GM12878 (cell line): ENCODE results near the gene ARMH1. TPM values are rescaled to one million over a fixed set of nuclear protein-coding genes. Genes with fewer than 3 reads are reported as not detected.

Experiments used
- ATAC-seq: fragments of 200-7000 bp; cut with Tn5 transposase; 3 replicates; pipeline ENCODE4 v1.9.1; 2020; ENCODE audit warnings: mild to moderate bottlenecking, moderate library complexity
- BruUV-seq: library from RNA; stranded (reverse); fragments of 400-500 nt; replicated peaks from 2 replicates; lab custom pipeline; 2021; lab: Mats Ljungman, UMichigan
- CTCF ChIA-PET: fragments of 300-600 bp; sonication (Branson Sonifier 250); formaldehyde crosslinking; extraction: SDS; loops from one replicate; lab custom pipeline; 2021; ENCODE audit warnings: inconsistent platforms; lab: Yijun Ruan, JAX
- POLR2A ChIA-PET: fragments of 350-600 bp; formaldehyde crosslinking; extraction: SDS; loops from one replicate; lab custom pipeline; 2021; ENCODE audit warnings: inconsistent platforms; lab: Charles Lee
- RAD21 ChIA-PET: fragments of 300-600 bp; sonication (Branson Sonifier 250); formaldehyde crosslinking; loops from one replicate; lab custom pipeline; 2023; ENCODE audit warnings: antibody characterized with exemption; ENCODE audit not compliant: unreplicated experiment; lab: Charles Lee
- SMC1A ChIA-PET: fragments of 300-600 bp; sonication (Branson Sonifier 250); formaldehyde crosslinking; loops from one replicate; lab custom pipeline; 2023; ENCODE audit not compliant: unreplicated experiment, uncharacterized antibody; lab: Charles Lee
- DNase-seq: peaks from one replicate; pipeline ENCODE4 v3.0.0-alpha.2; 2011; ENCODE audit warnings: low read depth, low spot score
- FAIRE-seq: peaks from 3 replicates; lab custom pipeline; 2011; peaks lifted over from hg19 to GRCh38; lab: Jason Lieb, UNC
- H2AFZ ChIP-seq: 2 replicates; pipeline ENCODE4 v1.6.0; 2011; ENCODE audit warnings: low read depth, low read length, control low read depth; ENCODE audit not compliant: control insufficient read depth
- H3K27ac ChIP-seq: 2 replicates; pipeline ENCODE4 v1.5.1; 2011; ENCODE audit warnings: control low read depth; ENCODE audit not compliant: control insufficient read depth, insufficient read depth
- H3K27me3 ChIP-seq, 2 experiments: replicated peaks in 1 of 2; 2 replicates each; pipeline versions ENCODE4 v1.6.0 to v1.6.1; 2011; ENCODE audit warnings: low read length in 1 of 2; ENCODE audit not compliant: control insufficient read depth in 2 of 2, insufficient read depth in 2 of 2
- H3K36me3 ChIP-seq, 2 experiments: 2 replicates each; pipeline ENCODE4 v1.5.1; 2011; ENCODE audit warnings: low read length in 1 of 2; ENCODE audit not compliant: control insufficient read depth in 2 of 2, insufficient read depth in 2 of 2
- H3K4me1 ChIP-seq: 2 replicates; pipeline ENCODE4 v1.6.1; 2011; ENCODE audit warnings: mild to moderate bottlenecking, low read length, moderate library complexity, mixed read lengths; ENCODE audit not compliant: control insufficient read depth, insufficient read depth
- H3K4me2 ChIP-seq: 2 replicates; pipeline ENCODE4 v1.6.0; 2011; ENCODE audit warnings: control low read depth; ENCODE audit not compliant: control insufficient read depth, insufficient read depth
- H3K4me3 ChIP-seq: fragments of 200-600 bp; sonication (generic); 2 replicates; pipeline ENCODE4 v1.5.1; 2016
- H3K79me2 ChIP-seq: 2 replicates; pipeline ENCODE4 v1.6.0; 2011; ENCODE audit warnings: low read length; ENCODE audit not compliant: control insufficient read depth, insufficient read depth
- H3K9ac ChIP-seq: 2 replicates; pipeline ENCODE4 v1.8.0; 2011; ENCODE audit warnings: low read length, control low read depth, mixed read lengths; ENCODE audit not compliant: control insufficient read depth, insufficient read depth
- H3K9me3 ChIP-seq: replicated peaks from 3 replicates; pipeline ENCODE4 v1.5.1; 2011; ENCODE audit warnings: mild to moderate bottlenecking, low read length; ENCODE audit not compliant: control insufficient read depth, insufficient read depth
- H4K20me1 ChIP-seq: 2 replicates; pipeline ENCODE4 v1.6.0; 2011; ENCODE audit not compliant: control insufficient read depth, insufficient read depth
- BHLHE40 ChIP-seq, 2 experiments: fragments of 450-650 bp in 1 of 2; IDR thresholded peaks; 2 replicates each; pipeline ENCODE4 v1.6.1; 2011 to 2017; ENCODE audit warnings: low read depth in 2 of 2, borderline replicate concordance in 1 of 2, improper control_type of control experiment in 1 of 2, low read length in 1 of 2, mild to moderate bottlenecking in 1 of 2
- E4F1 ChIP-seq: fragments of 450-650 bp; IDR thresholded peaks from 2 replicates; pipeline ENCODE4 v1.6.1; 2018; ENCODE audit warnings: borderline replicate concordance, mild to moderate bottlenecking; ENCODE audit not compliant: partially characterized antibody
- EZH2 ChIP-seq: IDR thresholded peaks from 2 replicates; pipeline ENCODE4 v1.6.1; 2012; ENCODE audit warnings: low read depth, mild to moderate bottlenecking, control low read depth, inconsistent platforms, low read length, borderline replicate concordance; ENCODE audit not compliant: control insufficient read depth
- HCFC1 ChIP-seq: fragments of 150-350 bp; IDR thresholded peaks from 2 replicates; pipeline ENCODE4 v1.6.1; 2014; ENCODE audit warnings: low read length
- MXI1 ChIP-seq: fragments of 150-350 bp; IDR thresholded peaks from 2 replicates; pipeline ENCODE4 v1.6.1; 2011; ENCODE audit warnings: low read depth, mild to moderate bottlenecking, inconsistent platforms, low read length, improper control_type of control experiment
- POU2F2 ChIP-seq: IDR thresholded peaks from 3 replicates; pipeline ENCODE4 v1.6.1; 2011; ENCODE audit warnings: low read depth, mild to moderate bottlenecking, low read length, borderline replicate concordance
- RAD51 ChIP-seq: fragments of 450-650 bp; IDR thresholded peaks from 2 replicates; pipeline ENCODE4 v1.6.1; 2016; ENCODE audit warnings: moderate library complexity, mild to moderate bottlenecking, inconsistent platforms
- RUNX3 ChIP-seq: IDR thresholded peaks from 2 replicates; pipeline ENCODE4 v1.6.1; 2012; ENCODE audit warnings: low read length, inconsistent platforms
- SMAD1 ChIP-seq: fragments of 450-650 bp; IDR thresholded peaks from 2 replicates; pipeline ENCODE4 v1.6.1; 2018; ENCODE audit warnings: mild to moderate bottlenecking, low read depth; ENCODE audit not compliant: partially characterized antibody
- SMC3 ChIP-seq: IDR thresholded peaks from 2 replicates; pipeline ENCODE4 v1.6.1; 2011; ENCODE audit warnings: low read length, improper control_type of control experiment, borderline replicate concordance
- STAT1 ChIP-seq: fragments of 450-650 bp; conservative IDR thresholded peaks from 2 replicates; pipeline ENCODE4 v1.6.1; 2014; ENCODE audit warnings: antibody characterized with exemption, mild to moderate bottlenecking
- TCF7 ChIP-seq: IDR thresholded peaks from 2 replicates; pipeline ENCODE4 v1.6.1; 2014; ENCODE audit warnings: antibody characterized with exemption, borderline replicate concordance
- ZZZ3 ChIP-seq: IDR thresholded peaks from 2 replicates; pipeline ENCODE4 v1.6.1; 2011; ENCODE audit warnings: low read depth; ENCODE audit not compliant: control insufficient read depth, insufficient read length
- WGBS: methylation state at CpG from one replicate; pipeline ENCODE4 v1.1.6; 2016; ENCODE audit warnings: low lambda C conversion rate; ENCODE audit not compliant: insufficient replicate concordance, insufficient coverage; ENCODE audit errors: missing lambda C conversion rate; 5-methylcytosine and 5-hydroxymethylcytosine counted together
- in situ Hi-C: fragments of 300-500 bp; cut with MboI; formaldehyde crosslinking; loops from 9 replicates; pipeline ENCODE4 v1.14.3; 2018; ENCODE audit warnings: mixed read lengths
- intact Hi-C: fragments of 100-400 bp; cut with micrococcal nuclease; formaldehyde crosslinking; loops from one replicate; pipeline ENCODE4 v1.14.2; 2022; ENCODE audit not compliant: unreplicated experiment
- polyA plus RNA-seq, 11 experiments: library from polyadenylated mRNA; depleted of rRNA in 4 of 11; unstranded in 6 of 11; stranded (reverse) in 5 of 11; fragments of >200 nt; fragmentation: Nextera tagmentation in 4 of 11; fragmentation: Illumina TruSeq in 1 of 11; extraction: Ambion mirVana in 4 of 11; extraction: Trizol in 1 of 11; gene quantifications; 1 replicate in 1 of 11; 2 replicates in 10 of 11; pipeline versions ENCODE4 v1.2.1 to v1.2.3, GENCODE V29; 2011 to 2016; ENCODE audit warnings: inconsistent platforms in 2 of 11, missing spikeins in 2 of 11, low read depth in 1 of 11
- total RNA-seq, 4 experiments: library from RNA; depleted of rRNA in 3 of 4; stranded (reverse); fragments of >200 nt in 3 of 4; fragmentation: Illumina TruSeq in 1 of 4; extraction: Trizol in 1 of 4; gene quantifications; 2 replicates each; pipeline versions ENCODE4 v1.2.1 to v1.2.3, GENCODE V29; 2013 to 2021
- TF ChIP-seq, protein P1 (sequence below), 3 experiments: IDR thresholded peaks in 2 of 3; conservative IDR thresholded peaks in 1 of 3; 2 replicates each; pipeline ENCODE4 v1.5.1; 2011; ENCODE audit warnings: low read depth in 3 of 3, low read length in 3 of 3, mild to moderate bottlenecking in 3 of 3, control low read depth in 2 of 3, moderate library complexity in 2 of 3, inconsistent platforms in 1 of 3, mixed read lengths in 1 of 3; ENCODE audit not compliant: control insufficient read depth in 2 of 3, insufficient read depth in 1 of 3; ENCODE audit errors: extremely low read depth in 1 of 3
- TF ChIP-seq, protein P2 (sequence below): fragments of 150-350 bp; IDR thresholded peaks from 2 replicates; pipeline ENCODE4 v1.6.1; 2014; ENCODE audit warnings: mild to moderate bottlenecking, low read depth, low read length

The ARMH1 gene
- total and polyA plus RNA-seq, 10 of the 15 experiments (the other 5 are each of a cell fraction or from before 2014, with no cell fraction given) = 0.93 to 43.9 (median 8.2) TPM

DNA sequence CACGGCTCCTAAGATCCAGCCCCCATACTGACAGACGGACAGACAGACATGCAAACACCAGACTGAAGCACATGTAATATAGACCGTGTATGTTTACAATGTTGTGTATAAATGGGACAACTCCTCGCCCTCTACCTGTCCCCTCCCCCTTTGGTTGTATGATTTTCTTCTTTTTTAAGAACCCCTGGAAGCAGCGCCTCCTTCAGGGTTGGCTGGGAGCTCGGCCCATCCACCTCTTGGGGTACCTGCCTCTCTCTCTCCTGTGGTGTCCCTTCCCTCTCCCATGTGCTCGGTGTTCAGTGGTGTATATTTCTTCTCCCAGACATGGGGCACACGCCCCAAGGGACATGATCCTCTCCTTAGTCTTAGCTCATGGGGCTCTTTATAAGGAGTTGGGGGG is 23.4 kb upstream of the ARMH1 start (continued):
- no peak for TF ChIP-seq E4F1

DNA sequence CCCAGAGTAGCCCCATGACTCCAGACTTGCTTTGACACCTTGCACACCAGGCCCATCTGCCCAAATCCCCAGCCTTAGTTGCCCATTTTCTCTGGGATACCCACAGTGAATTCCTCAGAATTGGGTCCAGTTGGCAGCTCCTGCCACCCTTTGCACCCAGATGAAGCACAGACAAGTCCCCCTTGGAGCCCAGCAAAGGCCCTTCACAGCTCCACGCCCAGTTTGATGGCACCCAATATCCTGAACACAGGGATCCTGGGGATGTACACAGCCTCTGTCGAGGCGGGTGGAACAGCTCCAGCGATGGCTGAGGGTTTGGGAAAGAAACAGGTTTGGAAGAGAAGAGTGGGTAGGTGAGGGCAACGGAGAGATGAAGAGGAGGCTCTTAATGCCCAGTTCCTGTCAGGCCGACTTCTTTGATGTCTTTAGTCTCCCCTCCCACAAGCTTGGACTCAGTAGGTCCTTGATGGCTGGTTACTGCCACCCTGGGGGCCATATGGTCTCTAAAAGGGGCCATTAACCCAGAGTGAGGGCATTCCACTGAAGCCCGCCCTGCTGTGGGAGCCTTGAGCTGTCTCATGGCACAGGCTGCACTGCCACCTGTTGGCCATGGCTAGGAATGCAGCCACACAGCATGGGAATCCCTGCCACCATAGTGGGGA is 21.9 kb upstream of the ARMH1 start:
- Histone ChIP-seq H3K9me3 (no peaks in the 10 kb centered on the region), H4K20me1 (no peaks in the 10 kb centered on the region), H2AFZ (no peak overlapping the region), H3K4me2 (no peak overlapping the region), H3K4me3 (no peak overlapping the region), H3K4me1 (no peaks in the 10 kb centered on the region), H3K9ac (no peak overlapping the region), H3K27me3 (no peaks in the 10 kb centered on the region), H3K27ac (no peak overlapping the region), H3K36me3 (peaks cover 13 to 15% of the 10 kb centered on the region in 2 experiments), H3K79me2 (no peaks in the 10 kb centered on the region)
- BruUV-seq = no TSS peak
- ChIA-PET POLR2A (interaction anchor here (0.8 to 1.7 kb wide), 4 partner anchors 10 to 22 kb away, joined by 3 to 8 read pairs (median 4); partner anchors contain the start of genes ARMH1 and TMEM53), CTCF (interaction anchor here (0.9 to 4.4 kb wide), 50 partner anchors 10 to 647 kb away, joined by 3 to 76 read pairs (median 5); partner anchors contain the start of genes ARMH1, DMAP1, RNU5D-1 and TMEM53), RAD21 (interaction anchor here (0.6 to 2.9 kb wide), 21 partner anchors 11 to 560 kb away, joined by 3 to 15 read pairs (median 3); partner anchors contain the start of genes ARMH1, DMAP1 and TMEM53), SMC1A (interaction anchor here (0.7 to 3.0 kb wide), 16 partner anchors 10 to 561 kb away, joined by 3 to 32 read pairs (median 6); partner anchors contain the start of genes ARMH1 and TMEM53)
- in situ Hi-C loops = no loop called here
- peak; percentile 98 for ATAC-seq
- DNase-seq = no peak
- 35% methylated on average over 7 of the region's 7 CpGs for WGBS
- intact Hi-C loops = loop anchor here (1.0 to 10.0 kb wide), 4 partner anchors 43 to 438 kb away; partner anchors contain the start of gene DMAP1
- peak; percentile 97 for FAIRE-seq
- TF ChIP-seq, protein P1, sequence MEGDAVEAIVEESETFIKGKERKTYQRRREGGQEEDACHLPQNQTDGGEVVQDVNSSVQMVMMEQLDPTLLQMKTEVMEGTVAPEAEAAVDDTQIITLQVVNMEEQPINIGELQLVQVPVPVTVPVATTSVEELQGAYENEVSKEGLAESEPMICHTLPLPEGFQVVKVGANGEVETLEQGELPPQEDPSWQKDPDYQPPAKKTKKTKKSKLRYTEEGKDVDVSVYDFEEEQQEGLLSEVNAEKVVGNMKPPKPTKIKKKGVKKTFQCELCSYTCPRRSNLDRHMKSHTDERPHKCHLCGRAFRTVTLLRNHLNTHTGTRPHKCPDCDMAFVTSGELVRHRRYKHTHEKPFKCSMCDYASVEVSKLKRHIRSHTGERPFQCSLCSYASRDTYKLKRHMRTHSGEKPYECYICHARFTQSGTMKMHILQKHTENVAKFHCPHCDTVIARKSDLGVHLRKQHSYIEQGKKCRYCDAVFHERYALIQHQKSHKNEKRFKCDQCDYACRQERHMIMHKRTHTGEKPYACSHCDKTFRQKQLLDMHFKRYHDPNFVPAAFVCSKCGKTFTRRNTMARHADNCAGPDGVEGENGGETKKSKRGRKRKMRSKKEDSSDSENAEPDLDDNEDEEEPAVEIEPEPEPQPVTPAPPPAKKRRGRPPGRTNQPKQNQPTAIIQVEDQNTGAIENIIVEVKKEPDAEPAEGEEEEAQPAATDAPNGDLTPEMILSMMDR (IDR thresholded peaks at IDR 0.05 in 2 of 3, conservative IDR thresholded peaks at IDR 0.05 in 1 of 3; ENCODE audit: control insufficient read depth in 2 of 3, extremely low read depth in 1 of 3, insufficient read depth in 1 of 3, low read depth in 3 of 3, low read length in 3 of 3) = peak; percentile 97 to 99 (median 98); a peak in 5 of 6 replicates
- TF ChIP-seq POU2F2 = no peak
- TF ChIP-seq RUNX3 = peak; percentile 15; the same call in 1 of the 2 replicates
- TF ChIP-seq, protein P2, sequence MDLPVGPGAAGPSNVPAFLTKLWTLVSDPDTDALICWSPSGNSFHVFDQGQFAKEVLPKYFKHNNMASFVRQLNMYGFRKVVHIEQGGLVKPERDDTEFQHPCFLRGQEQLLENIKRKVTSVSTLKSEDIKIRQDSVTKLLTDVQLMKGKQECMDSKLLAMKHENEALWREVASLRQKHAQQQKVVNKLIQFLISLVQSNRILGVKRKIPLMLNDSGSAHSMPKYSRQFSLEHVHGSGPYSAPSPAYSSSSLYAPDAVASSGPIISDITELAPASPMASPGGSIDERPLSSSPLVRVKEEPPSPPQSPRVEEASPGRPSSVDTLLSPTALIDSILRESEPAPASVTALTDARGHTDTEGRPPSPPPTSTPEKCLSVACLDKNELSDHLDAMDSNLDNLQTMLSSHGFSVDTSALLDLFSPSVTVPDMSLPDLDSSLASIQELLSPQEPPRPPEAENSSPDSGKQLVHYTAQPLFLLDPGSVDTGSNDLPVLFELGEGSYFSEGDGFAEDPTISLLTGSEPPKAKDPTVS = no peak
- 0 out of 4 replicates have a peak, but pooled peaks of 1 of the 2 experiments have one; percentile 30 for TF ChIP-seq BHLHE40 (IDR thresholded peaks at IDR 0.05; ENCODE audit: borderline replicate concordance in 1 of 2, low read depth in 2 of 2, low read length in 1 of 2)
- no peak for TF ChIP-seq TCF7
- TF ChIP-seq STAT1 = 0 out of 2 replicates have a peak, but pooled peaks have one; percentile 55
- no peak for TF ChIP-seq ZZZ3
- TF ChIP-seq MXI1 = no peak
- peak; percentile 80 for TF ChIP-seq SMC3
- no peak for TF ChIP-seq RAD51
- TF ChIP-seq HCFC1 = no peak
- TF ChIP-seq SMAD1 = no peak
- TF ChIP-seq EZH2 = no peak
